ENCODE results near the gene PRKCSH. TPM values are rescaled to one million over a fixed set of nuclear protein-coding genes. Genes with fewer than 3 reads are reported as not detected.
A peak's percentile ranks its signal among the peaks of the same experiment; 100 is the strongest.
"Not testable (repeated sequence)": the region's sequence is repeated elsewhere in the genome, so short reads cannot be mapped to it uniquely, and the experiment has no call there.

PRKCSH gene
- total and polyA plus RNA-seq, 8 donors = 273 to 338 (median 304) TPM

- no peaks in the 10 kb centered on the region for H3K9me3 ChIP-seq
- ATAC-seq = no peak
- no peak for TF ChIP-seq CTCF (IDR thresholded peaks at IDR 0.05)
- no peak overlapping the region for H3K27ac ChIP-seq
- no peak for DNase-seq
- intact Hi-C loops (cut with DNase I) = no loop called here
- H3K4me3 ChIP-seq = no peak overlapping the region
- H3K27me3 ChIP-seq = peaks cover 4 to 55% of the 10 kb centered on the region in 2 donors
- no peaks in the 10 kb centered on the region for H3K36me3 ChIP-seq
- H3K4me1 ChIP-seq = peaks cover 17 to 41% of the 10 kb centered on the region in 2 donors
Observed at GRCh38 chr19:11423791-11424181, 11.6 kb upstream of the PRKCSH start.

GRCh38 chr19:11425719-11426457, 9.5 kb upstream of the PRKCSH start:
- Histone ChIP-seq H3K4me3 (no peak overlapping the region), H3K27ac (no peak overlapping the region), H3K9me3 (no peaks in the 10 kb centered on the region), H3K4me1 (peaks cover 12 to 22% of the 10 kb centered on the region in 2 donors), H3K36me3 (no peaks in the 10 kb centered on the region), H3K27me3 (peaks cover 0 to 34% of the 10 kb centered on the region in 2 donors)
- intact Hi-C loops (cut with DNase I) = no loop called here
- no peak for TF ChIP-seq CTCF (IDR thresholded peaks at IDR 0.05)
- DNase-seq = no peak
- ATAC-seq = no peak

- ATAC-seq (no peak), DNase-seq (no peak)
- no peaks in the 10 kb centered on the region for H3K36me3 ChIP-seq
- intact Hi-C loops (cut with DNase I) = no loop called here
- peaks cover 0 to 26% of the 10 kb centered on the region in 2 donors for H3K27me3 ChIP-seq
- H3K27ac ChIP-seq = no peak overlapping the region
- H3K4me1 ChIP-seq = peaks cover 8 to 14% of the 10 kb centered on the region in 2 donors
- TF ChIP-seq CTCF (IDR thresholded peaks at IDR 0.05) = no peak
- no peaks in the 10 kb centered on the region for H3K9me3 ChIP-seq
- H3K4me3 ChIP-seq = no peak overlapping the region
Observed at GRCh38 chr19:11426656-11427055, 8.8 kb upstream of the PRKCSH start.

- H3K27ac ChIP-seq; ATAC-seq; H3K4me3 ChIP-seq; H3K9me3 ChIP-seq; DNase-seq; H3K27me3 ChIP-seq; intact Hi-C loops (cut with DNase I): not testable (repeated sequence)
- Histone ChIP-seq H3K36me3 (peaks cover 4 to 22% of the 10 kb centered on the region in 2 donors), H3K4me1 (peaks cover 14 to 21% of the 10 kb centered on the region in 2 donors)
Observed at GRCh38 chr19:11433526-11433925, 1.9 kb upstream of the PRKCSH start.

- DNase-seq (no peak), ATAC-seq (no peak)
- peaks cover 14 to 21% of the 10 kb centered on the region in 2 donors for H3K4me1 ChIP-seq
- no peaks in the 10 kb centered on the region for H3K27me3 ChIP-seq
- peaks cover 4 to 34% of the 10 kb centered on the region in 2 donors for H3K36me3 ChIP-seq
- intact Hi-C loops (cut with DNase I) = no loop called here
- no peak for TF ChIP-seq CTCF (IDR thresholded peaks at IDR 0.05)
- H3K27ac ChIP-seq = peak overlapping the region; percentile 74 to 91
- H3K4me3 ChIP-seq = peak overlapping the region; percentile 29 to 88
- H3K9me3 ChIP-seq = no peaks in the 10 kb centered on the region
Observed at GRCh38 chr19:11434703-11435056, 755 bp upstream of the PRKCSH start.
